SU-DHL-6 (cell line): ENCODE data around the gene VGF.
"Not testable (repeated sequence)": the region's sequence is repeated elsewhere in the genome, so short reads cannot be mapped to it uniquely, and the experiment has no call there.

Experiments
- H2AFZ ChIP-seq: fragments of 200-600 bp; sonication (generic); 2 replicates; pipeline ENCODE4 v1.6.1; 2014; ENCODE audit warnings: low read depth, mild to moderate bottlenecking, moderate library complexity, mixed read lengths, antibody characterized with exemption, low read length; ENCODE audit not compliant: severe bottlenecking
- H3F3A ChIP-seq: fragments of 200-600 bp; shearing (Covaris generic); 2 replicates; pipeline ENCODE4 v1.6.0; 2016; ENCODE audit warnings: antibody characterized with exemption, mild to moderate bottlenecking; ENCODE audit not compliant: insufficient read depth
- H3K27ac ChIP-seq: fragments of 200-600 bp; sonication (generic); 2 replicates; pipeline ENCODE4 v1.5.1; 2016; ENCODE audit warnings: low read depth, mild to moderate bottlenecking, low read length, moderate library complexity, mixed read lengths
- H3K27me3 ChIP-seq: fragments of 200-600 bp; sonication (generic), shearing (Covaris generic); 2 replicates; pipeline ENCODE4 v1.6.0; 2014; ENCODE audit warnings: mild to moderate bottlenecking, low read length
- H3K36me3 ChIP-seq: fragments of 200-600 bp; sonication (generic); 2 replicates; pipeline ENCODE4 v1.6.1; 2014; ENCODE audit warnings: mild to moderate bottlenecking, low read length, mixed read lengths
- H3K4me2 ChIP-seq: fragments of 300-600, 200-600 bp; shearing (Covaris generic), sonication (generic); 2 replicates; pipeline ENCODE4 v1.6.0; 2014; ENCODE audit warnings: low read length, low read depth, mild to moderate bottlenecking; ENCODE audit not compliant: poor library complexity, severe bottlenecking
- H3K4me3 ChIP-seq: fragments of 200-600 bp; sonication (generic); 2 replicates; pipeline ENCODE4 v1.5.1; 2014; ENCODE audit warnings: antibody characterized with exemption, low read length, mild to moderate bottlenecking, mixed read lengths; ENCODE audit not compliant: insufficient read depth, poor library complexity, severe bottlenecking
- H3K79me2 ChIP-seq: fragments of 200-600 bp; sonication (generic); 2 replicates; pipeline ENCODE4 v1.6.1; 2014; ENCODE audit warnings: mild to moderate bottlenecking, low read length, moderate library complexity; ENCODE audit not compliant: insufficient read depth
- H3K9ac ChIP-seq: fragments of 200-600 bp; sonication (generic); 2 replicates; pipeline ENCODE4 v1.7.0; 2014; ENCODE audit warnings: mild to moderate bottlenecking, low read length
- H3K9me2 ChIP-seq: fragments of 200-600 bp; sonication (generic); replicated peaks from 2 replicates; pipeline ENCODE4 v1.6.1; 2014; ENCODE audit warnings: low read length; ENCODE audit not compliant: insufficient read depth
- H3K9me3 ChIP-seq: fragments of 200-600 bp; sonication (generic); 2 replicates; pipeline ENCODE4 v1.6.1; 2014; ENCODE audit warnings: low read length, mixed read lengths; ENCODE audit not compliant: insufficient read depth
- H4K20me1 ChIP-seq: fragments of 200-600 bp; sonication (generic); 2 replicates; pipeline ENCODE4 v1.6.1; 2014; ENCODE audit warnings: low read depth, mild to moderate bottlenecking, antibody characterized with exemption, low read length, moderate library complexity, mixed read lengths
- CTCF ChIP-seq: fragments of 200-600 bp; sonication (generic); IDR thresholded peaks from one replicate; pipeline ENCODE4 v1.5.1; 2017; ENCODE audit warnings: antibody characterized with exemption, mild to moderate bottlenecking, low read length, moderate library complexity; ENCODE audit not compliant: insufficient read depth, poor library complexity, severe bottlenecking
- EZH2phosphoT487 ChIP-seq: fragments of 200-600 bp; sonication (generic), shearing (Covaris generic); conservative IDR thresholded peaks from 2 replicates; pipeline ENCODE4 v1.6.1; 2018; ENCODE audit warnings: mild to moderate bottlenecking, antibody characterized with exemption, low read length, moderate library complexity, mixed read lengths

VGF gene

GRCh38 chr7:101123703-101124068 is 41.7 kb downstream of the VGF start:
- Histone ChIP-seq H3F3A (no peaks in the 10 kb centered on the region), H3K27me3 (no peaks in the 10 kb centered on the region), H4K20me1 (no peaks in the 10 kb centered on the region), H3K9me2 (no peaks in the 10 kb centered on the region), H3K36me3 (no peaks in the 10 kb centered on the region), H2AFZ (no peak overlapping the region), H3K4me3 (no peak overlapping the region), H3K9ac (no peak overlapping the region), H3K4me2 (no peak overlapping the region), H3K79me2 (no peaks in the 10 kb centered on the region), H3K27ac (no peak overlapping the region), H3K9me3 (no peaks in the 10 kb centered on the region)
- TF ChIP-seq CTCF (no peak), EZH2phosphoT487 (no peak)

DNA sequence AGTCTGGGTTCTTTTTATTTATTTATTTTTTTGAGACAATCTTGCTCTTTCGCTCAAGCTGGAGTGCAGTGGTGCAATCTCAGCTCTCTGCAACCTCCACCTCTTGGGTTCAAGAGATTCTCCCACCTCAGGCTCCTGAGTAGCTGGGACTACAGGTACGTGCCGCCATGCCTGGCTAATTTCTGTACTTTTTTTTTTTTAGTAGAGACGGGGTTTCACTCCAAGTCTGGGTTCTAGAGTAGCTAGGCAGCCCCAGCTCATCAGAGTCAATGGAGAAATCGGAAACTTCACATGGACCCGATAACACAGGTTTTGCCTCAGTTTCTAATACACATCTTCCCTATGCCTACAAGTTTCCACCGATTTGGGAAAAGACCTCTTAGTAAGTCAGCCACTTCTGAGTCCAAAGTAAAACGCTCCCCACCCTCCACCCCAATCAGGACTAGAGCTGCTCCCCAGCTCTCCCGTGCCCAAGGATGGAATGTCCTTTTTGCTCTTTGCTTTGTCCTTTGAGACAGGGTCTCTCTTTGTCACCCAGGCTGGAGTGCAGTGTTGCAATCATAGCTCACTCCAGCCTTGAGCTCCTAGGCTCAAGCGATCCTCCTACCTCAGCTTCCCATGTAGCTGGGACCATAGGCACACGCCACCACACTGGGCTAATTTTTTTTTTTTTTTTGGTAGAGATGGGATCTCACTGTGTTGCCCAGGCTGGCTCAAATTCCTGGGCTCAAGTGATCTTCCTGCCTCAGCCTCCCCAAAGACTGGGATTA is 42.3 kb downstream of the VGF start:
- H3K27ac ChIP-seq, result no peak overlapping the region
- H3K4me2 ChIP-seq, result no peak overlapping the region
- no peak overlapping the region for H3K9ac ChIP-seq
- no peaks in the 10 kb centered on the region for H4K20me1 ChIP-seq
- no peak overlapping the region for H3K4me3 ChIP-seq
- H3K36me3 ChIP-seq, result no peaks in the 10 kb centered on the region
- no peaks in the 10 kb centered on the region for H3F3A ChIP-seq
- no peak for TF ChIP-seq EZH2phosphoT487
- TF ChIP-seq CTCF, result no peak
- H3K79me2 ChIP-seq, result no peaks in the 10 kb centered on the region
- H2AFZ ChIP-seq, result no peak overlapping the region
- no peaks in the 10 kb centered on the region for H3K27me3 ChIP-seq
- H3K9me2 ChIP-seq, result no peaks in the 10 kb centered on the region
- H3K9me3 ChIP-seq, result no peaks in the 10 kb centered on the region

- Histone ChIP-seq H2AFZ (no peak overlapping the region), H3F3A (no peaks in the 10 kb centered on the region), H3K9ac (no peak overlapping the region), H4K20me1 (no peaks in the 10 kb centered on the region), H3K4me3 (no peak overlapping the region), H3K79me2 (no peaks in the 10 kb centered on the region), H3K9me3 (no peaks in the 10 kb centered on the region), H3K36me3 (no peaks in the 10 kb centered on the region), H3K9me2 (no peaks in the 10 kb centered on the region), H3K27ac (no peak overlapping the region), H3K4me2 (no peak overlapping the region), H3K27me3 (no peaks in the 10 kb centered on the region)
- no peak for TF ChIP-seq EZH2phosphoT487
- no peak for TF ChIP-seq CTCF
Observed at GRCh38 chr7:101121991-101122932, 43.1 kb downstream of the VGF start.

- not testable (repeated sequence) for H3K9me3 ChIP-seq, H3K9ac ChIP-seq, H4K20me1 ChIP-seq, H3K4me3 ChIP-seq, H3K27ac ChIP-seq, H3K4me2 ChIP-seq, H3K79me2 ChIP-seq, H2AFZ ChIP-seq, H3K27me3 ChIP-seq, H3K36me3 ChIP-seq, H3F3A ChIP-seq, H3K9me2 ChIP-seq
Observed at GRCh38 chr7:101121631-101121990, 43.8 kb downstream of the VGF start.
